SHP77 treated with DMSO at 0.1 percent for 48 hours (cell line): ENCODE data around the gene POP4.
"Not testable (repeated sequence)": the region's sequence is repeated elsewhere in the genome, so short reads cannot be mapped to it uniquely, and the experiment has no call there.

Experiments
- DNase-seq: peaks from one replicate; lab custom pipeline; 2025; lab: John Stamatoyannopoulos, UW

Gene POP4

GRCh38 chr19:29605653-29606419, at the start of gene POP4:
Gene POP4, plus strand, starts transcription at chr19:29606283. Its CDS starts 36 bp downstream, at chr19:29606319.
- DNase-seq, result peak; percentile 81

- not testable (repeated sequence) for DNase-seq
Measured at GRCh38 chr19:29559110-29559509, 47.0 kb upstream of the POP4 start.

- no peak for DNase-seq
Measured at GRCh38 chr19:29559743-29560142, 46.3 kb upstream of the POP4 start.

GRCh38 chr19:29560313-29561075, 45.6 kb upstream of the POP4 start:
- DNase-seq, result no peak

- DNase-seq, result no peak
Measured at GRCh38 chr19:29561601-29562000, 44.5 kb upstream of the POP4 start.

- DNase-seq, result no peak
Measured at GRCh38 chr19:29562299-29563297, 43.5 kb upstream of the POP4 start.

GRCh38 chr19:29563486-29564101, 42.5 kb upstream of the POP4 start:
- no peak for DNase-seq

- no peak for DNase-seq
Measured at GRCh38 chr19:29564574-29565005, 41.5 kb upstream of the POP4 start.

GRCh38 chr19:29565171-29565570, 40.9 kb upstream of the POP4 start:
- no peak for DNase-seq

GRCh38 chr19:29566496-29567054, 39.5 kb upstream of the POP4 start:
- no peak for DNase-seq

GRCh38 chr19:29567366-29567915, 38.6 kb upstream of the POP4 start:
- DNase-seq, result no peak

- DNase-seq, result no peak
Measured at GRCh38 chr19:29568036-29569025, 37.8 kb upstream of the POP4 start.

GRCh38 chr19:29569038-29569911, 36.8 kb upstream of the POP4 start:
- DNase-seq, result no peak

- DNase-seq, result no peak
Measured at GRCh38 chr19:29571181-29571580, 34.9 kb upstream of the POP4 start.

- DNase-seq, result no peak
Measured at GRCh38 chr19:29573486-29573885, 32.6 kb upstream of the POP4 start.

- no peak for DNase-seq
Measured at GRCh38 chr19:29574510-29574909, 31.6 kb upstream of the POP4 start.

GRCh38 chr19:29576046-29576606, 30.0 kb upstream of the POP4 start:
- no peak for DNase-seq
